Gastrocnemius medialis (tissue), 4 donors: ENCODE data around the gene RBKS. TPM values are rescaled to one million over a fixed set of nuclear protein-coding genes. Genes with fewer than 3 reads are reported as not detected.

Experiments
- ATAC-seq, 2 donors: fragments of 150-250 bp; one replicate each; pipeline ENCODE4 v1.9.1; 2016
- DNase-seq, 2 donors: peaks; one replicate each; pipeline ENCODE4 v3.0.0-alpha.2; 2019
- H3K27ac ChIP-seq, 4 donors: fragments of 200-600 bp; sonication (generic); 1 replicate in 1 of 4; 2 replicates in 3 of 4; pipeline ENCODE4 v1.5.1; 2016 to 2018; ENCODE audit warnings: mild to moderate bottlenecking in 2 of 4, moderate library complexity in 1 of 4
- H3K27me3 ChIP-seq, 3 donors: fragments of 200-600 bp; sonication (generic) in 2 of 3; 1 replicate in 1 of 3; 2 replicates in 2 of 3; pipeline versions ENCODE4 v1.5.1 to v1.6.0; 2016 to 2019; ENCODE audit warnings: mild to moderate bottlenecking in 1 of 3, moderate library complexity in 1 of 3
- H3K36me3 ChIP-seq, 2 donors: fragments of 200-600 bp; sonication (generic) in 1 of 2; one replicate each; pipeline ENCODE4 v1.5.1; 2017 to 2018
- H3K4me1 ChIP-seq, 2 donors: fragments of 200-600 bp; sonication (generic) in 1 of 2; one replicate each; pipeline ENCODE4 v1.5.1; 2016 to 2017; ENCODE audit warnings: mild to moderate bottlenecking in 2 of 2
- H3K4me3 ChIP-seq, 4 donors: fragments of 200-600 bp; sonication (generic) in 3 of 4; 1 replicate in 1 of 4; 2 replicates in 3 of 4; pipeline ENCODE4 v1.5.1; 2016 to 2019; ENCODE audit warnings: mild to moderate bottlenecking in 2 of 4
- H3K9me3 ChIP-seq, 3 donors: fragments of 200-600 bp; sonication (generic) in 2 of 3; 1 replicate in 1 of 3; 2 replicates in 2 of 3; pipeline ENCODE4 v1.5.1; 2016 to 2019
- POLR2A ChIP-seq, 2 donors: fragments of 450-650 bp; IDR thresholded peaks; one replicate each; pipeline ENCODE4 v1.6.1; 2017; ENCODE audit warnings: antibody characterized with exemption in 2 of 2, mild to moderate bottlenecking in 2 of 2, moderate library complexity in 2 of 2
- in situ Hi-C, 4 donors: fragments of 200-750 bp; cut with MboI; loops; one replicate each; pipeline versions ENCODE4 v1.15.0 to v1.8.0; 2017; ENCODE audit warnings: low sequenced_read_pairs in 4 of 4
- intact Hi-C: fragments of 100-400 bp; cut with DNase I; formaldehyde crosslinking; loops from one replicate; pipeline ENCODE4 v1.15.1; 2023; ENCODE audit warnings: low total_unique reads
- total RNA-seq, 4 donors: library from RNA; depleted of rRNA; stranded (reverse); fragments of >200 nt; gene quantifications; one replicate each; pipeline versions ENCODE4 v1.1.0 to v1.2.3, GENCODE V29; 2016
- TF ChIP-seq, protein P1 (sequence below), 5 experiments: fragments of 450-650 bp in 3 of 5; fragments of 200-600 bp in 2 of 5; sonication (generic) in 2 of 5; IDR thresholded peaks in 4 of 5; conservative IDR thresholded peaks in 1 of 5; 1 replicate in 4 of 5; 2 replicates in 1 of 5; pipeline ENCODE4 v1.5.1; 2016 to 2019; ENCODE audit warnings: antibody characterized with exemption in 5 of 5, mild to moderate bottlenecking in 3 of 5, moderate library complexity in 3 of 5

RBKS gene
- total RNA-seq, 4 donors from 2014 or later, result 0.41 to 5.4 (median 3.0) TPM

DNA sequence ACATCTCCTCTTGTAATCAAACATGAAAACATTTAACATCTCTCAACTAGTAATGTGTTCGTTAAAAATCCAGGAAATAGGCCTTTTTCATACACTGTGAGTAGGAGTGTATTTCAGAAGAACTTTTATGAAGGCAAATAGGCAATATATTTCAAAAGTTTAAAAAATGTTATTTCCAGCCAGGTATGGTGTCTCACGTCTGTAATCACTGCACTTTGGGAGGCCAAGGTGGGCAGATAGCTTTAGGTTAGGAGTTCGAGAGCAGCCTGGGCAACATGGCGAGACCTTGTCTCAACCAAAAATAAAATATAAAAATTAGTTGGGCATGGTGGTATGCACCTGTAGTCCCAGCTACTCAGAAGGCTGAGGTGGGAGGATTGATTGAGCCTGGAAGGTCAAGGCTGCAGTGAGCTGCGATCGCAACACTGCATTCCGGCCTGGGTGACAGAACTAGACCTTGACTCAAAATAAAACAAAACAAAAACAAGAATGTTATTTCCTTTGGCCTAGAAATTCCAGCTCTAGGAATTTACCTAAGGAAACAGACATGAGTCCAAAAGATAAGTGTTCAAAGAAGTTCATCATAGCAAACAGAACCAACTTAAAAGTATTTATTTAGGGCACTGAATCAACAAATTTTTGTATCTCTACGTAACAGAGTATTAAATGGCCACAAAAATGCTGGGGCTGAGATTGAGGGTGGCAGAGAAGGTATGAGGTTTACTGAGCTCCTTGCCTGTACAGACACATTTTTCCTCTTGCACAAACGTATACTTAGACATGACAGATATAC lies 14.9 kb downstream of the RBKS start:
- TF ChIP-seq, protein P1, sequence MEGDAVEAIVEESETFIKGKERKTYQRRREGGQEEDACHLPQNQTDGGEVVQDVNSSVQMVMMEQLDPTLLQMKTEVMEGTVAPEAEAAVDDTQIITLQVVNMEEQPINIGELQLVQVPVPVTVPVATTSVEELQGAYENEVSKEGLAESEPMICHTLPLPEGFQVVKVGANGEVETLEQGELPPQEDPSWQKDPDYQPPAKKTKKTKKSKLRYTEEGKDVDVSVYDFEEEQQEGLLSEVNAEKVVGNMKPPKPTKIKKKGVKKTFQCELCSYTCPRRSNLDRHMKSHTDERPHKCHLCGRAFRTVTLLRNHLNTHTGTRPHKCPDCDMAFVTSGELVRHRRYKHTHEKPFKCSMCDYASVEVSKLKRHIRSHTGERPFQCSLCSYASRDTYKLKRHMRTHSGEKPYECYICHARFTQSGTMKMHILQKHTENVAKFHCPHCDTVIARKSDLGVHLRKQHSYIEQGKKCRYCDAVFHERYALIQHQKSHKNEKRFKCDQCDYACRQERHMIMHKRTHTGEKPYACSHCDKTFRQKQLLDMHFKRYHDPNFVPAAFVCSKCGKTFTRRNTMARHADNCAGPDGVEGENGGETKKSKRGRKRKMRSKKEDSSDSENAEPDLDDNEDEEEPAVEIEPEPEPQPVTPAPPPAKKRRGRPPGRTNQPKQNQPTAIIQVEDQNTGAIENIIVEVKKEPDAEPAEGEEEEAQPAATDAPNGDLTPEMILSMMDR (IDR thresholded peaks at IDR 0.05 in 4 of 5, conservative IDR thresholded peaks at IDR 0.05 in 1 of 5), result no peak
- no peak for TF ChIP-seq POLR2A (IDR thresholded peaks at IDR 0.05)
- Histone ChIP-seq H3K36me3 (no peaks in the 10 kb centered on the region), H3K27ac (no peak overlapping the region), H3K4me1 (no peaks in the 10 kb centered on the region), H3K27me3 (no peaks in the 10 kb centered on the region), H3K9me3 (no peaks in the 10 kb centered on the region), H3K4me3 (no peak overlapping the region)
- in situ Hi-C loops, result no loop called here
- DNase-seq (no peak), ATAC-seq (no peak)
- intact Hi-C loops, result no loop called here

DNA sequence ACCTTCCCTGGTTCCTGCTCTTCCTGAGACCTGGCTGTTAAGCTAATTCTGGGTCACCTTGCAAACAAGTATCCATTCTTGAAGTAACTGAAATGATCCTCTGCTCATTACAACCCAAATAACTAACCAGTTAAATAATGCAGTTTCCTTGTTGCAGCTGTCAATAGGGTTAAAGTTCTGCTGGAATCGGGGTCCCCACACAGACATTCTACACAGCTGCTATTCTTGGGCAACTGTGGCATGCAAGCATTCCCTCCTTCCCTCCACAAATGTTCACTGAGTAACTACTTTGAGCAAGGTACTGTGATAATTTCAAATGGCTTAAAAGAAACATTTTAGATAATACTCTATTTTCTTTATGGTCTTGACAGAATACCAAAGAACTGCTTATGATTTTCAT lies 17.1 kb downstream of the RBKS start:
- in situ Hi-C loops (no loop called here), intact Hi-C loops (no loop called here)
- Histone ChIP-seq H3K4me3 (no peak overlapping the region), H3K36me3 (no peaks in the 10 kb centered on the region), H3K27ac (no peak overlapping the region), H3K27me3 (no peaks in the 10 kb centered on the region), H3K4me1 (no peaks in the 10 kb centered on the region), H3K9me3 (no peaks in the 10 kb centered on the region)
- DNase-seq (no peak), ATAC-seq (no peak)
- TF ChIP-seq POLR2A (IDR thresholded peaks at IDR 0.05), result no peak
- TF ChIP-seq, protein P1 (IDR thresholded peaks at IDR 0.05 in 4 of 5, conservative IDR thresholded peaks at IDR 0.05 in 1 of 5), result no peak

DNA sequence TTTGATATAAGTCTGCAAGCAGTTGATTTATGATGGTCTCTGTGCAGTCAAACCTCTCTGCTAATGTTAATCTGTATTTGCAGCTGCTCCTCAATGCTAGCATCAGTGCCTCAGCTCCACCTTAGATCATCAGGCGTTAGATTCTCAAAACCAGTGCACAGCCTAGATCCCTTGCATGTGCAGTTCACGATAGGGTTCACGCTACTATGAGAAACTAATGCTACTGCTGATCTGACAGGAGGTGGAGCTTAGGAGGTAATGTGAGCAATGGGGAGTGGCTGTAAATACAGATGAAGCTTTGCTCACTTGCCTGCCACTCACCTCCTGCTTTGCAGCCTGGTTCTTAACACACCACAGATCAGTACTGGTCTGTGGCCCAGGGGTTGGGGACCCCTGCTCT lies 18.4 kb downstream of the RBKS start:
- Histone ChIP-seq H3K4me1 (no peaks in the 10 kb centered on the region), H3K9me3 (no peaks in the 10 kb centered on the region), H3K27ac (no peak overlapping the region), H3K27me3 (no peaks in the 10 kb centered on the region), H3K36me3 (no peaks in the 10 kb centered on the region), H3K4me3 (no peak overlapping the region)
- ATAC-seq, result no peak
- in situ Hi-C loops, result no loop called here
- no peak for DNase-seq
- intact Hi-C loops, result no loop called here
- TF ChIP-seq, protein P1 (IDR thresholded peaks at IDR 0.05 in 4 of 5, conservative IDR thresholded peaks at IDR 0.05 in 1 of 5), result no peak
- TF ChIP-seq POLR2A (IDR thresholded peaks at IDR 0.05), result no peak

DNA sequence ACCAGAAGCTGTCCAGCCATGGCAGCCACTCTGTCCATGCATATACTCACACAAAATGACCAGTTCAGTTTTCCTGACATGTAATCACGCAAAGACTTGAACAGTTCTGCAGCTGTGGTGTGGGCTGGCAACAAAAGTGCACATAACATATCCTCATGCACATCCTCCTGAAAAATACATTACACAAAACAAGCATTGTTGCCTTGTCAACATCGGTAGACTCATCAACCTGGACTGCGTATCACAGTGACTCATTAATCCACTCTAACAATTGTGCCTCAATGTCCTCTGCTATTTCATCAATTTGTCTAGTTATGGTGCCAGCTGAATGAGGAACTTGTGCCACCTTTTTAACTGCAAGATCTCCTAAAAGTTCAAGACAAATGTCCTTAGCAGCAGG lies 19.5 kb downstream of the RBKS start:
- DNase-seq (no peak), ATAC-seq (no peak)
- Histone ChIP-seq H3K4me1 (no peaks in the 10 kb centered on the region), H3K27me3 (no peaks in the 10 kb centered on the region), H3K9me3 (no peaks in the 10 kb centered on the region), H3K4me3 (no peak overlapping the region), H3K36me3 (no peaks in the 10 kb centered on the region), H3K27ac (no peak overlapping the region)
- intact Hi-C loops, result no loop called here
- in situ Hi-C loops, result no loop called here
- no peak for TF ChIP-seq POLR2A (IDR thresholded peaks at IDR 0.05)
- TF ChIP-seq, protein P1 (IDR thresholded peaks at IDR 0.05 in 4 of 5, conservative IDR thresholded peaks at IDR 0.05 in 1 of 5), result no peak

DNA sequence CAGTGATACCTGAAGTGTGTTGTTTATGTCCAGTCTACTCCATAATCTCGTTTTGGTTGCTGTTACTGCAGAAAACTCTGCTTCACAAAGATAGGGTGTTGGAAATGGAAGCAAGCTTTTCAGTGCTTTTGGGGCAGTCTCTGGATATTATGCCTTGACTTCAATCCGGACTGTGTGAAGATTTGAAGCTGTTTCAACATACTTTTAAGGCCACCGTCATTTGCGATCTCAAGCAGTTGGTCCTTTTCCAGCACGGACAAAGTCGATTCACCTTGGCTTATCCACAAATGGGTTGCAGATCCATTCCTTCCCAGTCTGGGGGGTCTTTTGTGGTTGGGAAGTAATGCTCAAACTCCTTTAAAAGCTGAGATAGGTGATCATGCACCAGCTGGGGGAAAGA lies 20.4 kb downstream of the RBKS start:
- intact Hi-C loops (no loop called here), in situ Hi-C loops (no loop called here)

More for the DNA sequence above, 20.4 kb downstream of the RBKS start:
- H3K9me3 ChIP-seq, result no peaks in the 10 kb centered on the region
- no peaks in the 10 kb centered on the region for H3K4me1 ChIP-seq
- no peaks in the 10 kb centered on the region for H3K36me3 ChIP-seq
- no peak for TF ChIP-seq POLR2A (IDR thresholded peaks at IDR 0.05)
- TF ChIP-seq, protein P1 (IDR thresholded peaks at IDR 0.05 in 4 of 5, conservative IDR thresholded peaks at IDR 0.05 in 1 of 5), result no peak
- H3K27ac ChIP-seq, result no peak overlapping the region
- ATAC-seq (no peak), DNase-seq (no peak)
- no peaks in the 10 kb centered on the region for H3K27me3 ChIP-seq
- no peak overlapping the region for H3K4me3 ChIP-seq
